SKM-1 treated with dmso at 0.1 percent for 144 hours (cell line): Measurements from ENCODE around the gene GMEB1.
A peak's percentile ranks its signal among the peaks of the same experiment; 100 is the strongest.
"Not testable (repeated sequence)": the region's sequence is repeated elsewhere in the genome, so short reads cannot be mapped to it uniquely, and the experiment has no call there.

Experiments used
- DNase-seq: peaks from one replicate; lab custom pipeline; 2025; ENCODE audit not compliant: unreplicated experiment; lab: John Stamatoyannopoulos, UW

The GMEB1 gene

GRCh38 chr1:28668191-28668955, at the start of gene GMEB1:
GMEB1 (plus strand) TSS chr1:28668784; CDS start chr1:28683613, 14,829 bp downstream.
- peak; percentile 81 for DNase-seq

- no peak for DNase-seq
These were observed 36.9 kb upstream of the GMEB1 start for GRCh38 chr1:28631713-28632112.

GRCh38 chr1:28632560-28632959, 36.0 kb upstream of the GMEB1 start:
- no peak for DNase-seq

- DNase-seq = peak; percentile 25
These were observed 27.8 kb upstream of the GMEB1 start for GRCh38 chr1:28640766-28641165.

- DNase-seq = no peak
These were observed 26.3 kb upstream of the GMEB1 start for GRCh38 chr1:28642056-28642846.

- peak; percentile 91 for DNase-seq
These were observed 25.5 kb upstream of the GMEB1 start, which contains the start of gene TAF12 for GRCh38 chr1:28642847-28643635. TAF12 (minus strand) TSS chr1:28643067; CDS start chr1:28622081, 20,986 bp downstream.

GRCh38 chr1:28644494-28644893, 24.1 kb upstream of the GMEB1 start:
- DNase-seq = no peak

- DNase-seq = not testable (repeated sequence)
These were observed 23.2 kb upstream of the GMEB1 start for GRCh38 chr1:28645406-28645805.

- no peak for DNase-seq
These were observed 22.5 kb upstream of the GMEB1 start for GRCh38 chr1:28646040-28646439.

- peak; percentile 88 for DNase-seq
These were observed 20.5 kb upstream of the GMEB1 start for GRCh38 chr1:28648008-28648473.

GRCh38 chr1:28648474-28649198, 19.9 kb upstream of the GMEB1 start, which contains the start of gene RNU11:
RNU11 (plus strand) TSS chr1:28648600.
- DNase-seq = peak; percentile 98

GRCh38 chr1:28653063-28653462, 15.5 kb upstream of the GMEB1 start:
- DNase-seq = not testable (repeated sequence)

GRCh38 chr1:28653870-28654269, 14.7 kb upstream of the GMEB1 start:
- not testable (repeated sequence) for DNase-seq

GRCh38 chr1:28655448-28656311, 12.9 kb upstream of the GMEB1 start:
- DNase-seq = not testable (repeated sequence)

- DNase-seq = no peak
These were observed 12.2 kb upstream of the GMEB1 start for GRCh38 chr1:28656335-28656734.

- no peak for DNase-seq
These were observed 4.6 kb upstream of the GMEB1 start for GRCh38 chr1:28663871-28664470.

GRCh38 chr1:28666806-28667205, 1.8 kb upstream of the GMEB1 start:
- DNase-seq = no peak

GRCh38 chr1:28668956-28669723, 556 bp downstream of the GMEB1 start:
- DNase-seq = peak; percentile 31
